Trophoblast cell (in vitro differentiated cells and primary cell): ENCODE data around the gene CNTN2.

Experiments used
- DNase-seq, 2 donors: peaks; one replicate each; pipeline ENCODE4 v3.0.0-alpha.2; 2016
- H2AFZ ChIP-seq: 2 replicates; pipeline ENCODE4 v1.6.1; 2013; ENCODE audit warnings: low read length, moderate library complexity, mild to moderate bottlenecking; ENCODE audit not compliant: insufficient read depth, poor library complexity
- H2AK5ac ChIP-seq: 2 replicates; pipeline ENCODE4 v1.6.1; 2013; ENCODE audit warnings: mild to moderate bottlenecking, low read length
- H2BK120ac ChIP-seq: 2 replicates; pipeline ENCODE4 v1.6.1; 2013; ENCODE audit warnings: low read length, mild to moderate bottlenecking, moderate library complexity; ENCODE audit not compliant: insufficient read depth, poor library complexity
- H2BK12ac ChIP-seq: 2 replicates; pipeline ENCODE4 v1.6.1; 2013; ENCODE audit warnings: mild to moderate bottlenecking, low read length, moderate library complexity
- H2BK5ac ChIP-seq: 2 replicates; pipeline ENCODE4 v1.6.1; 2013; ENCODE audit warnings: low read length, low read depth, moderate library complexity, mild to moderate bottlenecking; ENCODE audit not compliant: poor library complexity
- H3K14ac ChIP-seq: 2 replicates; pipeline ENCODE4 v1.6.1; 2013; ENCODE audit warnings: mild to moderate bottlenecking, low read length
- H3K18ac ChIP-seq: 2 replicates; pipeline ENCODE4 v1.6.1; 2013; ENCODE audit warnings: mild to moderate bottlenecking, low read length
- H3K23ac ChIP-seq: 2 replicates; pipeline ENCODE4 v1.6.1; 2013; ENCODE audit warnings: low read length
- H3K27ac ChIP-seq: 2 replicates; pipeline ENCODE4 v1.5.1; 2013; ENCODE audit warnings: low read depth, mild to moderate bottlenecking, inconsistent platforms, low read length, moderate library complexity
- H3K27me3 ChIP-seq: 2 replicates; pipeline ENCODE4 v1.6.1; 2013; ENCODE audit warnings: inconsistent platforms, mild to moderate bottlenecking, low read length, moderate library complexity; ENCODE audit not compliant: insufficient read depth
- H3K36me3 ChIP-seq, 2 experiments: 1 replicate in 1 of 2; 2 replicates in 1 of 2; pipeline ENCODE4 v1.6.1; 2013; ENCODE audit warnings: low read length in 2 of 2, mild to moderate bottlenecking in 2 of 2, moderate library complexity in 1 of 2; ENCODE audit not compliant: insufficient read depth in 2 of 2, control insufficient read depth in 1 of 2
- H3K4ac ChIP-seq: 2 replicates; pipeline ENCODE4 v1.6.1; 2013; ENCODE audit warnings: low read depth, mild to moderate bottlenecking, low read length, moderate library complexity
- H3K4me1 ChIP-seq, 2 experiments: 1 replicate in 1 of 2; 2 replicates in 1 of 2; pipeline ENCODE4 v1.6.1; 2013; ENCODE audit warnings: low read length in 2 of 2, mild to moderate bottlenecking in 2 of 2, moderate library complexity in 1 of 2; ENCODE audit not compliant: insufficient read depth in 2 of 2, control insufficient read depth in 1 of 2
- H3K4me2 ChIP-seq: 2 replicates; pipeline ENCODE4 v1.6.1; 2013; ENCODE audit warnings: inconsistent platforms, mild to moderate bottlenecking, low read length, moderate library complexity
- H3K4me3 ChIP-seq: 2 replicates; pipeline ENCODE4 v1.5.1; 2013; ENCODE audit warnings: mild to moderate bottlenecking, low read depth, low read length, inconsistent platforms
- H3K79me1 ChIP-seq: one replicate; pipeline ENCODE4 v1.6.1; 2013; ENCODE audit warnings: low read length
- H3K79me2 ChIP-seq: 2 replicates; pipeline ENCODE4 v1.6.1; 2013; ENCODE audit warnings: low read length, mild to moderate bottlenecking; ENCODE audit not compliant: control insufficient read depth, insufficient read depth, poor library complexity
- H3K9ac ChIP-seq: 2 replicates; pipeline ENCODE4 v1.6.1; 2013; ENCODE audit warnings: mild to moderate bottlenecking, low read length
- H3K9me3 ChIP-seq: 2 replicates; pipeline ENCODE4 v1.6.1; 2013; ENCODE audit warnings: low read depth, mild to moderate bottlenecking, control low read depth, inconsistent platforms, low read length; ENCODE audit not compliant: insufficient read depth
- H4K12ac ChIP-seq: 2 replicates; pipeline ENCODE4 v1.6.1; 2013; ENCODE audit warnings: low read depth, mild to moderate bottlenecking, low read length, moderate library complexity
- H4K8ac ChIP-seq: 2 replicates; pipeline ENCODE4 v1.6.1; 2013; ENCODE audit warnings: low read depth, mild to moderate bottlenecking, low read length, moderate library complexity
- H4K91ac ChIP-seq: one replicate; pipeline ENCODE4 v1.6.1; 2013; ENCODE audit warnings: low read depth, mild to moderate bottlenecking, low read length, moderate library complexity
- WGBS: extraction: QIAGEN DNeasy Blood & Tissue Kit; methylation state at CpG from one replicate; pipeline ENCODE4 v1.1.7; 2013; ENCODE audit warnings: missing lambda C conversion rate; ENCODE audit not compliant: insufficient read length, insufficient coverage; ENCODE audit errors: extremely low coverage; 5-methylcytosine and 5-hydroxymethylcytosine counted together

Gene CNTN2

GRCh38 chr1:205013683-205014367 is 29.2 kb upstream of the CNTN2 start:
- no peak for DNase-seq
- H4K91ac ChIP-seq, result no peak overlapping the region
- H2BK120ac ChIP-seq, result no peak overlapping the region
- no peak overlapping the region for H2BK12ac ChIP-seq
- H3K27me3 ChIP-seq, result no peaks in the 10 kb centered on the region
- H2BK5ac ChIP-seq, result no peak overlapping the region
- no peak overlapping the region for H2AK5ac ChIP-seq
- H2AFZ ChIP-seq, result no peak overlapping the region
- no peak overlapping the region for H4K12ac ChIP-seq
- no peak overlapping the region for H3K9ac ChIP-seq
- H3K9me3 ChIP-seq, result no peaks in the 10 kb centered on the region
- no CpG with 5 or more reads among the region's 6 CpGs for WGBS
- H3K79me2 ChIP-seq, result no peaks in the 10 kb centered on the region
- H3K4me2 ChIP-seq, result no peak overlapping the region
- no peak overlapping the region for H3K23ac ChIP-seq
- H3K4me1 ChIP-seq, result peaks cover 0 to 4% of the 10 kb centered on the region in 2 experiments
- no peak overlapping the region for H3K14ac ChIP-seq
- no peak overlapping the region for H3K27ac ChIP-seq
- H3K36me3 ChIP-seq, result no peaks in the 10 kb centered on the region
- H4K8ac ChIP-seq, result no peak overlapping the region
- H3K4ac ChIP-seq, result no peak overlapping the region
- no peak overlapping the region for H3K18ac ChIP-seq
- H3K4me3 ChIP-seq, result no peak overlapping the region
- H3K79me1 ChIP-seq, result no peaks in the 10 kb centered on the region

GRCh38 chr1:205014783-205015182 is 28.2 kb upstream of the CNTN2 start:
- Histone ChIP-seq H3K4ac (no peak overlapping the region), H3K27me3 (no peaks in the 10 kb centered on the region), H3K4me3 (no peak overlapping the region)

GRCh38 chr1:205015241-205015640 is 27.8 kb upstream of the CNTN2 start:
- DNase-seq, result no peak
- H4K8ac ChIP-seq, result no peak overlapping the region
- no peak overlapping the region for H3K14ac ChIP-seq
- H3K79me1 ChIP-seq, result no peaks in the 10 kb centered on the region
- no peak overlapping the region for H2AK5ac ChIP-seq
- H3K27ac ChIP-seq, result no peak overlapping the region
- H2BK12ac ChIP-seq, result no peak overlapping the region
- no peak overlapping the region for H2AFZ ChIP-seq
- H3K4me3 ChIP-seq, result no peak overlapping the region
- no peak overlapping the region for H3K4ac ChIP-seq
- no peak overlapping the region for H3K18ac ChIP-seq
- H4K12ac ChIP-seq, result no peak overlapping the region
- no peaks in the 10 kb centered on the region for H3K79me2 ChIP-seq
- no peak overlapping the region for H3K23ac ChIP-seq
- no peak overlapping the region for H3K4me2 ChIP-seq
- no peaks in the 10 kb centered on the region for H3K36me3 ChIP-seq
- H2BK5ac ChIP-seq, result no peak overlapping the region
- H3K4me1 ChIP-seq, result peaks cover 0 to 4% of the 10 kb centered on the region in 2 experiments
- no peaks in the 10 kb centered on the region for H3K9me3 ChIP-seq
- no peak overlapping the region for H2BK120ac ChIP-seq
- WGBS, result no CpG with 5 or more reads among the region's 9 CpGs
- no peak overlapping the region for H3K9ac ChIP-seq
- no peak overlapping the region for H4K91ac ChIP-seq
- H3K27me3 ChIP-seq, result no peaks in the 10 kb centered on the region

More at GRCh38 chr1:205014783-205015182, 28.2 kb upstream of the CNTN2 start:
- no peak overlapping the region for H4K12ac ChIP-seq
- H2AFZ ChIP-seq, result no peak overlapping the region
- no peaks in the 10 kb centered on the region for H3K9me3 ChIP-seq
- H2AK5ac ChIP-seq, result no peak overlapping the region
- DNase-seq, result no peak
- no peak overlapping the region for H3K18ac ChIP-seq
- H3K79me2 ChIP-seq, result no peaks in the 10 kb centered on the region
- H4K91ac ChIP-seq, result no peak overlapping the region
- no CpG with 5 or more reads among the region's 10 CpGs for WGBS
- H3K27ac ChIP-seq, result no peak overlapping the region
- H3K14ac ChIP-seq, result no peak overlapping the region
- H2BK5ac ChIP-seq, result no peak overlapping the region
- no peak overlapping the region for H2BK12ac ChIP-seq
- no peak overlapping the region for H3K23ac ChIP-seq
- no peak overlapping the region for H4K8ac ChIP-seq
- H3K4me1 ChIP-seq, result peaks cover 0 to 4% of the 10 kb centered on the region in 2 experiments
- H3K4me2 ChIP-seq, result no peak overlapping the region
- H3K36me3 ChIP-seq, result no peaks in the 10 kb centered on the region
- H3K79me1 ChIP-seq, result no peaks in the 10 kb centered on the region
- H3K9ac ChIP-seq, result no peak overlapping the region
- H2BK120ac ChIP-seq, result no peak overlapping the region

GRCh38 chr1:205016075-205016474 is 26.9 kb upstream of the CNTN2 start:
- DNase-seq, result no peak
- no peak overlapping the region for H3K23ac ChIP-seq
- no peak overlapping the region for H3K9ac ChIP-seq
- H4K91ac ChIP-seq, result no peak overlapping the region
- no peaks in the 10 kb centered on the region for H3K79me1 ChIP-seq
- H3K27me3 ChIP-seq, result no peaks in the 10 kb centered on the region
- H2AFZ ChIP-seq, result no peak overlapping the region
- H2BK120ac ChIP-seq, result no peak overlapping the region
- no peak overlapping the region for H2BK12ac ChIP-seq
- no peak overlapping the region for H2AK5ac ChIP-seq
- H3K9me3 ChIP-seq, result no peaks in the 10 kb centered on the region
- H3K4me1 ChIP-seq, result peaks cover 0 to 4% of the 10 kb centered on the region in 2 experiments
- no peak overlapping the region for H4K12ac ChIP-seq
- WGBS, result no CpG with 5 or more reads among the region's 9 CpGs
- H3K14ac ChIP-seq, result no peak overlapping the region
- H3K36me3 ChIP-seq, result no peaks in the 10 kb centered on the region
- H4K8ac ChIP-seq, result no peak overlapping the region
- no peak overlapping the region for H3K27ac ChIP-seq
- H3K18ac ChIP-seq, result no peak overlapping the region
- H3K4me3 ChIP-seq, result no peak overlapping the region
- no peaks in the 10 kb centered on the region for H3K79me2 ChIP-seq
- H3K4me2 ChIP-seq, result no peak overlapping the region
- H2BK5ac ChIP-seq, result no peak overlapping the region
- no peak overlapping the region for H3K4ac ChIP-seq
